ENCODE data around the gene ATP11B. TPM values are rescaled to one million over a fixed set of nuclear protein-coding genes. Genes with fewer than 3 reads are reported as not detected.
"Not testable (repeated sequence)": the region's sequence is repeated elsewhere in the genome, so short reads cannot be mapped to it uniquely, and the experiment has no call there.

Gene ATP11B
- total RNA-seq, 3 donors from 2014 or later, result 70.8 to 92.8 (median 77.3) TPM

GRCh38 chr3:182855076-182855475 lies 61.8 kb downstream of the ATP11B start:
- no peaks in the 10 kb centered on the region for H3K36me3 ChIP-seq

GRCh38 chr3:182861348-182861747 lies 68.0 kb downstream of the ATP11B start:
- H3K27ac ChIP-seq, result no peak overlapping the region
- H3K36me3 ChIP-seq, result no peaks in the 10 kb centered on the region
- no peak overlapping the region for H3K4me3 ChIP-seq

More at GRCh38 chr3:182855076-182855475, 61.8 kb downstream of the ATP11B start:
- TF ChIP-seq POLR2AphosphoS5 (IDR thresholded peaks at IDR 0.05) (no peak), CTCF (IDR thresholded peaks at IDR 0.05) (no peak), POLR2A (IDR thresholded peaks at IDR 0.05) (no peak)
- Histone ChIP-seq H3K27ac (no peak overlapping the region), H3K9me3 (no peaks in the 10 kb centered on the region), H3K4me3 (no peak overlapping the region), H3K4me1 (no peaks in the 10 kb centered on the region), H3K27me3 (no peaks in the 10 kb centered on the region)
- intact Hi-C loops (cut with DNase I; ENCODE audit: low total_unique reads), result loop anchor here (5.0 kb wide), 1 partner anchor 162 kb away; no protein-coding TSS in a partner anchor
- DNase-seq (ENCODE audit: low spot score in 2 of 2), result no peak

GRCh38 chr3:182862159-182862860 lies 69.0 kb downstream of the ATP11B start:
- Histone ChIP-seq H3K4me1 (no peaks in the 10 kb centered on the region), H3K36me3 (no peaks in the 10 kb centered on the region), H3K27ac (no peak overlapping the region), H3K27me3 (no peaks in the 10 kb centered on the region), H3K4me3 (no peak overlapping the region), H3K9me3 (no peaks in the 10 kb centered on the region)
- intact Hi-C loops (cut with DNase I; ENCODE audit: low total_unique reads), result no loop called here
- TF ChIP-seq CTCF (IDR thresholded peaks at IDR 0.05), result no peak
- TF ChIP-seq POLR2AphosphoS5 (IDR thresholded peaks at IDR 0.05), result no peak
- TF ChIP-seq POLR2A (IDR thresholded peaks at IDR 0.05), result no peak
- no peak for DNase-seq (ENCODE audit: low spot score in 2 of 2)

More at GRCh38 chr3:182861348-182861747, 68.0 kb downstream of the ATP11B start:
- Histone ChIP-seq H3K4me1 (no peaks in the 10 kb centered on the region), H3K27me3 (no peaks in the 10 kb centered on the region), H3K9me3 (no peaks in the 10 kb centered on the region)
- intact Hi-C loops (cut with DNase I; ENCODE audit: low total_unique reads), result no loop called here
- TF ChIP-seq POLR2AphosphoS5 (IDR thresholded peaks at IDR 0.05) (no peak), POLR2A (IDR thresholded peaks at IDR 0.05) (no peak), CTCF (IDR thresholded peaks at IDR 0.05) (no peak)
- DNase-seq (ENCODE audit: low spot score in 2 of 2), result no peak

GRCh38 chr3:182869059-182869458 lies 75.8 kb downstream of the ATP11B start:
- peaks cover 10% of the 10 kb centered on the region for H3K36me3 ChIP-seq
- intact Hi-C loops (cut with DNase I; ENCODE audit: low total_unique reads), result no loop called here
- no peak for TF ChIP-seq POLR2AphosphoS5 (IDR thresholded peaks at IDR 0.05)
- no peak for TF ChIP-seq POLR2A (IDR thresholded peaks at IDR 0.05)
- no peak for TF ChIP-seq CTCF (IDR thresholded peaks at IDR 0.05)
- no peak overlapping the region for H3K4me3 ChIP-seq
- H3K27ac ChIP-seq, result no peak overlapping the region
- no peaks in the 10 kb centered on the region for H3K27me3 ChIP-seq
- no peak for DNase-seq (ENCODE audit: low spot score in 2 of 2)
- no peaks in the 10 kb centered on the region for H3K9me3 ChIP-seq
- H3K4me1 ChIP-seq, result no peaks in the 10 kb centered on the region

- H3K36me3 ChIP-seq, result peaks cover 10% of the 10 kb centered on the region
Measured at GRCh38 chr3:182870917-182871316, 77.6 kb downstream of the ATP11B start.

More at GRCh38 chr3:182870917-182871316, 77.6 kb downstream of the ATP11B start:
- intact Hi-C loops (cut with DNase I; ENCODE audit: low total_unique reads); DNase-seq (ENCODE audit: low spot score in 2 of 2); H3K4me3 ChIP-seq; H3K27ac ChIP-seq; H3K9me3 ChIP-seq; H3K27me3 ChIP-seq; H3K4me1 ChIP-seq: not testable (repeated sequence)

Data from breast epithelium (tissue), 4 donors.